ENCODE results near the gene KLF13.
A peak's percentile ranks its signal among the peaks of the same experiment; 100 is the strongest.

The KLF13 gene

GRCh38 chr15:31317421-31318327 is 9.0 kb upstream of the KLF13 start:
- no peak for DNase-seq

DNA sequence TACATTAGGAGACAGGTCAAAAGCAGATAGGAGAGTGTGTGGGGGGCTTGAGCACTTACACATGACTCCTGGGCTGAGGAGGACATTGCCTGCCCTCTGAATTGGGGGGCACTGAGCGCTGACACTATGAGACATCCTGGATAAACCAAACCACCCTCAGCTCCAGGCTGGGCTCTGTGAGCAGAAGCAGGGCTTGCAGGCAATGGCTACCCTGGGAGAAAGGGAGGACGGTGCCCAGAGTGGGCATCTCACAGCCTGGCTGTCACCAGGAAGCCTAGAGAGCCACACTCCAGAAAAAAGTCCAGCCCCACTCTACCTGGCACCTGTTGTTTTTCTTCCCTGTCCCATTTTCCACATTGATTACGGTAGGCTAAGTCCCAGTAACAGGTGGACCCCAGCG is 8.2 kb upstream of the KLF13 start:
- DNase-seq: no peak

DNA sequence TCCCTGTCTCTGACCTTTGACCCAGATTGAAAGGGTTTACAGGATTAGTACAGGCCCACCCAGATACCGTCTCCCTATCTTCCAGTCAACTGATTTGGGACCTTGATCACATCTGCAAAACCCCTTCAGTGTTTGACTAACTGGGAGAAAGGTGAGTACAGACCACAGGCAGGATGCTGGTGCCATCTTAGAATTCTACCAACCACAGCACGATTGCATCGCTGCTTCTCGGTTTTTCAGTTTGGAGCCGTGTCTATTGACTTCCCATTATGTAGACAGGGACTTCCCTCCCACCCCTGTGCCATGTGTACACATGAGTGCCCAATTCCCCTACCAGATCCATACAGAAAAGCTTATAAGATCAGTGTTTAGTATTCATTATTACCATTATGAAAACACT is 6.6 kb upstream of the KLF13 start:
- no peak for DNase-seq

DNA sequence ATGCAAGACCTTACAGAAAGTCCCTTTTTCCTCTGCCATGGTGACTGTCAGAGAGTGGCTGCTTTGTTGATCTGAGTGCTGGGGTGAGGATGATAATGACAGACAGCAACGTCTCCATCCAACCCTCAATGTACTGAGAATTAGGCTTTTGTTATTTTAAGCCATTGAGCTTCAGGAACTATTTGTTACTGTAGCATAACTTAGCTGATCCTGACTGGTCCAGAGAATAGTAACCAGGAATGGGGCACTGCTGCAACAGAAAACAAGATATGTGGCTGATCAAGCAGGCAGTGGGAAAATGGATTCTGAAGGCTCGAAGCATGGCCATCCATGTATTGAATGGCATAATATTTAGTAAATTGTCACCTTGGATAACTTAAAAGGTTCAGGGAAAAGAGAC is 5.2 kb upstream of the KLF13 start:
- DNase-seq: no peak

DNA sequence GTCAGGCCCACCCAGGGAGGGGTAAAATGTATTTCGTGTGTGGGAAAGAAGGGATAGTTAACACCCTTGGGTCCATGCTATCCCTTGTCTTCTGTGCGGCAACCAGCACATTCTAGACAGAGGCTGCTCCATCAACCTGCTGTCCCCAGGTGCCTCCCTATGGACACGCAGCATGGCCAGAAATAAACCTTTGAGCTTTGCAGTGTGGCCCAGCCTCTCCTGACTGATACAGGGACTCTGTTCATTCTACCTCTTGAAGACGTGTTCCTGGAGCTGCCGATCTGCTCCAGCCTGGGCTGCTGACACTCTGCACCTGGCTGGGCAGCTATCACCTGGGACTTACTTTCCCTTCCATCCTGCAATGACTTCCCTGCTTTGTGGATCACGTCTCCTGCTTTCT is 4.1 kb upstream of the KLF13 start:
- no peak for DNase-seq

GRCh38 chr15:31323627-31324026 is 3.0 kb upstream of the KLF13 start:
- DNase-seq: no peak

- DNase-seq: no peak
Measured at GRCh38 chr15:31324186-31324585, 2.4 kb upstream of the KLF13 start.

DNA sequence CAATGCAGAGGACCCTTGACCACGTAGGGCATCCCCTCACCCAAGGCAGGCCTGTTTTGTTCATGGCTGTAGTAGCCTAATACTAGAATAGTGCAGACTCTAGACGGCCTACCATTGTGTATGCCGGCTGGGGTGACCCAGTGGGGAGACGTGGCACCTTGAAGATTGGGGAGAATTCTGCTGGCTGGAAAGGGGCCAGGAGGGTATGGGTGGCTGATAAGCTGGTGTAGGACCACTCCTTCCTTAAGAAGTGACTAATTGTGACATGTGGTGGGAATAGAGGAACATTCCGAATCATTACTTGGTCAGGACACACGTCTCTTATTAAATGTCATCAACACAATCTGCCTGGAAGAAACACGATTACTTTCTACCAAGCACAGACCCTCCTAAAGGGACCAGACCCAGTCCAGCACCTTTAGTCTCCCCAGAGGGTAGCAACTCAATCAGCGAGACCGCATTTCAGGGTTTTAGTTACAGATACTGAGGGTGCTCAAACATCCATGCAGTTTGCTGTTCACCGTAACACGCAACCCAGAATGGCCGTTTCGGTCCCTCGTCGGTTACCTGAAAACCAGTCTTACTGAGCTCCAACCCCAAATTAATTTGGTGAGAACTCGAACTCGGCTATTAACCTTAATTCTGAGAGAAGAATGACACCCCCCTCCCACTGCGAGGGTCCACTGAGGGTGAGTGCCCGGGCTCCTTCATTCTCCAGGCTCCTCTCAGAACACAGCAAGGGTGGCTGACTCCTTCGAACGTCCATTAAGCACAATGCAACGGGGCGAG is 1.6 kb upstream of the KLF13 start:
- no peak for DNase-seq

DNA sequence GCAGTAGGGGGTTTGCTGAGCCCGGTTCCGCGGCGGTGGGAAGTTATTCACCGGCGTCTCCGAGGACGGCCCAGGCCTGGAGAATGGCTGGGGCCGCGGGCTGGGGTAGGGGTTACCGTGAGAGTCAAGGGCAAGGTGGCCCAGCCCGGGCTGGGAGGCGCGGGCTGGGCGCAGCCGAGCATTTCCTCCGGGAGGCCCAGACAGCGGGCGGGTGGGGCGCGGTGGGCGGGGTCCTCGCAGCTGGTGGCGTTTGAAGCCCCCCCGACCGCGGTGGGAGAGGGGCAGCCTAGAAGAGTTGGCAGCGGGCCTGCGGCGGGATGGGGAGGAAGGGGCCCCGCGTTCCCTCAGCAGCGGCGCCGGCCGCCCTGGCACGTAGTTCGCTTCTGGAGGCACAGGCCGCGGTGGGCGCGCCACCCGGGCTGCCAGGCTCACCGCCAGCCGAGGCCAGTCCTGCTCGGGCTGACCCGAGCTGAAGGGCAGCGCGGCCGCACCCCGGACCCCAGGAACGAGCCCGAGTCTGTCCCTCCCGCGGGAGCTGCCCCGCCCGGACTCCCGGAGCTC is 960 bp upstream of the KLF13 start:
- peak; percentile 51 for DNase-seq

- DNase-seq: peak; percentile 70
Measured at GRCh38 chr15:31326875-31327668, 437 bp downstream of the KLF13 start.

GRCh38 chr15:31327669-31328427 is 1.2 kb downstream of the KLF13 start:
- DNase-seq: peak; percentile 69

DNA sequence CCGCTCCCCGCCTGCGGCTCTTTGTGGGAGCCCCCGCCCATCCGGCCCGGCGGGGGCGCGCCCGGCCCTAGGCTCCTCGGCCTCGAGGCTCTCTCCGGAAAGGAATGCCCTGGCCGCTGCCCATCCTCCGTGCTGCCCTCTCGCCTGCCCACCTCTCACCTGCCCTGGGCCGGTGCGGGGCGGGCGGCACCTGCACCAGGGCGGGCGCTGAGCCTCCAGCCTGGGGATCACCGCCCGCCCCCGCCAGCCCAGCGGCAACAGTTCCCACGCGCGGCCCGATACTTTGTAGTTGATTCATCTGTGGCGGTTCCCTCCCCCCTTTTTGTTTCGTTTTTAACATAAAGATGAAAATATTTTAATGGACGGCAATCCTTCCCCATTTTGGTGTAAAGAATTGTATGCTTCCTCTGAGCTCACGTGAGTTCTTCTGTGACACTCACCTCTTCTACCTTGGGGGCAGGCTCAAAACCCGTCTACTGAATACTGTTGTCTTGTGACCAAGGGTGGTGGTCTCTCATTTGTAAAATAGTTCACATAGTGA is 1.9 kb downstream of the KLF13 start:
- DNase-seq: peak; percentile 68

- DNase-seq: no peak
Measured at GRCh38 chr15:31328969-31329639, 2.5 kb downstream of the KLF13 start.

- DNase-seq: no peak
Measured at GRCh38 chr15:31329640-31330010, 3.0 kb downstream of the KLF13 start.

GRCh38 chr15:31330111-31330785 is 3.6 kb downstream of the KLF13 start:
- DNase-seq: no peak

GRCh38 chr15:31330836-31331235 is 4.2 kb downstream of the KLF13 start:
- DNase-seq: no peak

DNA sequence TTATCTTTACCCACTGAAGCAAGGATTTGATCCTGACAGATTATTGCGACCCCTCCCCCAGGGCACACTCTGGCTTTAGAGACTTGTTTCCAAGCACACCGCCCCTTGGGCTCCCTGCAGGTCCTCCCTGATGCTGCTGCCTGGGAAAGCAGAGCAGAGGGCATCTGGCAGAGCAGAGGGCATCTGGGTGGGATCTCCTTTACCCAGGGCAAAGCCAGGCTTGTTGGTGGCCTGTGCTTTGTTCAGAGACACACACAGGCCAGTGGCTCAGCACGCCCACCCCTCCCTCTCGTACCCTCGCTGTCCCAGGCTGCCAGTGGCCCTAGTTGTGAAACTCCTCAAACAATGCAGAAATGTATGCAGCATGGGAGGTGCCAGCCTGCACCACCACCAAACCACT is 4.8 kb downstream of the KLF13 start:
- DNase-seq: no peak

DNA sequence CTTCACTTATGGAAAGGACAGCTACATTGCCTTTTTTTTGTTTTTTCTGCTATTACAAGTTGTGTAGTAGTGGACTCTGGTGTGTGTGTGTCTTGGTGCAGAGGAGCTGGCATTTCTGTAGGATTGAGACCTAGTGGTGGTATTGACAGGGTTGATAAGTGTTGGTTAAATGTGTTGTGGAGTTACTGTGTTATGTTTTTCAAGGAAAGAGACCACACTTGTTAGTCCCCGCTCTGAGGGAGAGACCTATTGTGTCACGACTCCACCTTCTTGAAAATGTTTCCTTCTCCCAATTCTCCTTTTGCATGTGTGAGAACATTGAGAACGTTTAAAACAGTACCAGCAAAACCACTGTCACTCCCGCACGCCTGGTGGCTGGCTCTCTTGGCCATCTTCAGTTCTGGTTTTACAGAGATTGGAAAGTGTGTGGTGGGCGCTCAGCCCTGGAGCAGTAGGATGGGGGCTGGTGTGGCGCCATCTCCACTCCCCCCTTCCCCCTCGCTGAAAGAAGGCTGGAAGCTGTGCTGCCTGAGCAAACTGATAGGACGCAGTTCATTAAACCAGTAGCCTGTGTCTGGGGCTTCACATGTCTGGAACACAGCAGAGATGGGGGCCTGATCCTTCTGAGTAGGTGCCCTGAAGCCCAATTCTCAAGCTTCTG is 5.5 kb downstream of the KLF13 start:
- no peak for DNase-seq

GRCh38 chr15:31332681-31333071 is 6.0 kb downstream of the KLF13 start:
- no peak for DNase-seq

- no peak for DNase-seq
Measured at GRCh38 chr15:31333119-31333518, 6.5 kb downstream of the KLF13 start.

Measured in activated CD4-positive, alpha-beta T cell treated with anti-CD3 and anti-CD28 coated beads for 1 hour (primary cell).